ENCODE measurements around the gene FPR3.

The FPR3 gene

DNA sequence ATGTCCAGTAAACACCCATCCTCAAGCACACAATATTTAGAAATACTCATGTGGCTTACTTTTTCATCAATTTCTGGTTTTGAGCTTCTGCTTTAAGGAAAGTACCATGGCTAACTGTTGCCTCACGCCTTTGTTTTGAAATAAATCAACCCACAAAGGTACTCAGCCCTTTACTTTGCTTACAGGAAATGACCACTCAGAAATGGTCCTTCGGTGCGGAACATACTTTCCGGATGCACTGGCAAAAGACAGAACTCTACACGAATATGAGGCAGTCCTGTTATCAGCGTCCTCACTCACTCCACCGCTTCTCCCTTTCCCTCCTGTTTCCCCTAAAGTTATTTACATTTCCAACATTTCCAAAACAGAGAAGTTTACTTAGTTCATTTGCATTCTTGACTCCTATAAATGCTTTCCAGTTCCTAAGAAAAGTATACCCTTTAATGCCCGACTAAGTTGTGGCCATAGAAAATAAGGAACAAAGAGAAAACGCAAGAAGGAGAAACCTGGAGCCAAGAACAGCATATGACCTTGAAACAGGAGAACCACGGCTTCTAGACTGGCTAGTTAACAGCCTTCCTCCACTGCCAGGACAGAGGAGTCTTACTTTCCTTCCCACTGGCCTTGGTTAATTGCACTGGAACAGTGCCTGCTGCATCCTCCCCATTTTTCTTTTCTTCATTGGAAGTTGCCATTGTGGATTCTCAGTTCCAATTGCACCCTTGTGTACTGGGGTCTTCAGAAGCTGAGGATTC lies 23.4 kb upstream of the FPR3 start:
- TF ChIP-seq, protein P1, sequence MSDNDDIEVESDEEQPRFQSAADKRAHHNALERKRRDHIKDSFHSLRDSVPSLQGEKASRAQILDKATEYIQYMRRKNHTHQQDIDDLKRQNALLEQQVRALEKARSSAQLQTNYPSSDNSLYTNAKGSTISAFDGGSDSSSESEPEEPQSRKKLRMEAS (IDR thresholded peaks at IDR 0.05): no peak
- TF ChIP-seq RAD21 (IDR thresholded peaks at IDR 0.05; ENCODE audit: low read depth) (no peak), YY1 (IDR thresholded peaks at IDR 0.05; ENCODE audit: low read depth) (no peak), CEBPB (IDR thresholded peaks at IDR 0.05) (no peak), TAF1 (IDR thresholded peaks at IDR 0.05; ENCODE audit: low read depth) (no peak), USF1 (IDR thresholded peaks at IDR 0.05) (no peak), EGR1 (IDR thresholded peaks at IDR 0.05) (no peak), NFIC (IDR thresholded peaks at IDR 0.05) (no peak), EP300 (IDR thresholded peaks at IDR 0.05; ENCODE audit: borderline replicate concordance) (no peak), TEAD4 (IDR thresholded peaks at IDR 0.05) (no peak), CREB1 (IDR thresholded peaks at IDR 0.05; ENCODE audit: low read depth) (no peak), TCF12 (IDR thresholded peaks at IDR 0.05; ENCODE audit: low read depth) (no peak), ZBTB7A (IDR thresholded peaks at IDR 0.05; ENCODE audit: low read depth) (no peak)
- TF ChIP-seq, protein P2, sequence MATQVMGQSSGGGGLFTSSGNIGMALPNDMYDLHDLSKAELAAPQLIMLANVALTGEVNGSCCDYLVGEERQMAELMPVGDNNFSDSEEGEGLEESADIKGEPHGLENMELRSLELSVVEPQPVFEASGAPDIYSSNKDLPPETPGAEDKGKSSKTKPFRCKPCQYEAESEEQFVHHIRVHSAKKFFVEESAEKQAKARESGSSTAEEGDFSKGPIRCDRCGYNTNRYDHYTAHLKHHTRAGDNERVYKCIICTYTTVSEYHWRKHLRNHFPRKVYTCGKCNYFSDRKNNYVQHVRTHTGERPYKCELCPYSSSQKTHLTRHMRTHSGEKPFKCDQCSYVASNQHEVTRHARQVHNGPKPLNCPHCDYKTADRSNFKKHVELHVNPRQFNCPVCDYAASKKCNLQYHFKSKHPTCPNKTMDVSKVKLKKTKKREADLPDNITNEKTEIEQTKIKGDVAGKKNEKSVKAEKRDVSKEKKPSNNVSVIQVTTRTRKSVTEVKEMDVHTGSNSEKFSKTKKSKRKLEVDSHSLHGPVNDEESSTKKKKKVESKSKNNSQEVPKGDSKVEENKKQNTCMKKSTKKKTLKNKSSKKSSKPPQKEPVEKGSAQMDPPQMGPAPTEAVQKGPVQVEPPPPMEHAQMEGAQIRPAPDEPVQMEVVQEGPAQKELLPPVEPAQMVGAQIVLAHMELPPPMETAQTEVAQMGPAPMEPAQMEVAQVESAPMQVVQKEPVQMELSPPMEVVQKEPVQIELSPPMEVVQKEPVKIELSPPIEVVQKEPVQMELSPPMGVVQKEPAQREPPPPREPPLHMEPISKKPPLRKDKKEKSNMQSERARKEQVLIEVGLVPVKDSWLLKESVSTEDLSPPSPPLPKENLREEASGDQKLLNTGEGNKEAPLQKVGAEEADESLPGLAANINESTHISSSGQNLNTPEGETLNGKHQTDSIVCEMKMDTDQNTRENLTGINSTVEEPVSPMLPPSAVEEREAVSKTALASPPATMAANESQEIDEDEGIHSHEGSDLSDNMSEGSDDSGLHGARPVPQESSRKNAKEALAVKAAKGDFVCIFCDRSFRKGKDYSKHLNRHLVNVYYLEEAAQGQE (IDR thresholded peaks at IDR 0.05; ENCODE audit: low read depth): no peak

DNA sequence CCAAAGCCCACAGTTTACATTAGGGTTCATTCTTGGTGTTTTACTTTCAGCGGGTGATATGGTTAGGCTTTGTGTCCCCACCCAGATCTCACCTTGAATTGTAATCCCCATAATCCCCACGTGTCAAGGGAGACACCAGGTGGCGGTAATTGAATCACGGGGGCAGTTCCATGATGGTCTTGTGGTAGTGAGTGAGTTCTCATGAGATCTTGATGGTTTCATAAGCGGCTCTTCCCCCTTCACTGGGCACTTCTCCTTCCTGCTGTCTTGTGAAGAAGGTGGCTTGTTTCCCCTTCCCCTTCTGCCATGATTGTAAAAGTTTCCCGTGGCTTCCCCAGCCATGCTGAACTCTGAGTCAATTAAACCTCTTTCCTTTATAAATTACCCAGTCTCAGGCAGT lies 22.0 kb upstream of the FPR3 start:
- TF ChIP-seq RAD21 (IDR thresholded peaks at IDR 0.05; ENCODE audit: low read depth): no peak
- no peak for TF ChIP-seq TAF1 (IDR thresholded peaks at IDR 0.05; ENCODE audit: low read depth)
- no peak for TF ChIP-seq NFIC (IDR thresholded peaks at IDR 0.05)
- no peak for TF ChIP-seq FOXM1 (IDR thresholded peaks at IDR 0.05; ENCODE audit: borderline replicate concordance, low read depth)
- TF ChIP-seq ZBTB7A (IDR thresholded peaks at IDR 0.05; ENCODE audit: low read depth): no peak
- no peak for TF ChIP-seq EP300 (IDR thresholded peaks at IDR 0.05; ENCODE audit: borderline replicate concordance)
- TF ChIP-seq YY1 (IDR thresholded peaks at IDR 0.05; ENCODE audit: low read depth): no peak
- no peak for TF ChIP-seq TEAD4 (IDR thresholded peaks at IDR 0.05)
- TF ChIP-seq USF1 (IDR thresholded peaks at IDR 0.05): no peak
- no peak for TF ChIP-seq CEBPB (IDR thresholded peaks at IDR 0.05)
- TF ChIP-seq EGR1 (IDR thresholded peaks at IDR 0.05): no peak
- TF ChIP-seq, protein P1 (IDR thresholded peaks at IDR 0.05): no peak
- no peak for TF ChIP-seq CREB1 (IDR thresholded peaks at IDR 0.05; ENCODE audit: low read depth)
- TF ChIP-seq, protein P2 (IDR thresholded peaks at IDR 0.05; ENCODE audit: low read depth): no peak
- TF ChIP-seq TCF12 (IDR thresholded peaks at IDR 0.05; ENCODE audit: low read depth): no peak

DNA sequence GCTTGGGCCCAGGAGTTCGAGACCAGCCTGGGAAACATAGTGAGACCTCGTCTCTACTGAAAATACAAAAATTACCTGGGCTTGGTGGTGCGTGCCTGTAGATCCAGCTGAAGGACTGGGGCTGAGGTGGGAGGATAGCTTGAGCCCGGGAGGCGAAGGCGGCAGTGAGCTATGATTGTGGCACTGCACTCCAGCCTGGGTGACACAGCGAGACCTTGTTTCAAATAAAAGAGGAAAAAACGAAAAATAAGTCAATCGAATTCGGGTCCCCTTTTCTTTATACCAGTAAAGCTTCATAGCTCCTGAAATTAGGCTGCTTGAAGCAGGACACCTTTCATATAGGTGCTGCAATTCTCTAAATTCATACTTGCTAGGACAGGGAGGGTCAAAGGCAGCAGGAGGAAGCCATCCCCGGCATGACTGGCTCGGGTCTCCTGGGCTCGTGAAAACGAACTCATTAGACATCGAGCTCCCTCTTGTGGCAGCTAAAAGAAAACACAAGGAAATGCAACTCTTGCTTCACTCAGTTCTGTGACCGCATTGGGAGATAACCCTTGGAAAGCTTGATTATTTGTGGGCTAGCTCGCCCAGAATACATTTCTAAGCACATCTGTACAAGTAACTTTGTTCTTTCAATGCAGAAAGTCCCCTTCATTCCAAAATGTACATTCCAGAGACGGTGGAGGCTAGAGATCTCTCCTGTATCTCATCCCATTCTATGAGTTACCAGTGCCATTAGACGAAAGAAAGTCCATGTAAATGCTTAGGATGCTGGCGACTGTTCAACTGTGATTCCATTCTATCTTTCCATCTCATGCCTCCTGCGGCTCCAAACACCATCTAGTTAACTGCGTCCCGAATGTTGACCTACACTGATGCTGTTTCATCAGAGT lies 17.1 kb upstream of the FPR3 start:
- TF ChIP-seq RAD21 (IDR thresholded peaks at IDR 0.05; ENCODE audit: low read depth) (peak; percentile 76), EP300 (IDR thresholded peaks at IDR 0.05; ENCODE audit: borderline replicate concordance) (no peak), TCF12 (IDR thresholded peaks at IDR 0.05; ENCODE audit: low read depth) (no peak), CEBPB (IDR thresholded peaks at IDR 0.05) (no peak)

DNA sequence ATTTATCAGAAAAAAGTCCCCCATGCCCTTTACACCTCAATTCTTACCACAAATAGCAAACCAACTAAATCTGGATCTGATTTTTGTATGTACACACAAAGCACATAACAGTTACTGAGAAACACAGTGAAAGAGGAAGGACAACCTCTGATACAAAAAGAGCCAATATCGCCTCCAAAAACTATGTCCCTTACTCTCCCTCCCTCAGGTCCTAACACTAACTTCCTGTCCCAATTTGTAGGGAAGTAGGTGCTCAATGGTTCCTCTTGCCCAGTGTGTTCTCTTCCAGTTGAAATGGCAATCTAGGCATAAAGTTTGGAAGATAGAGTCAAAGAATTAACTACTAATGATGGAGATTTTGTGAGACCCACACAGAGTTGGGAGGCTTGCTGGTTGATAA lies 15.8 kb upstream of the FPR3 start:
- no peak for TF ChIP-seq TCF12 (IDR thresholded peaks at IDR 0.05; ENCODE audit: low read depth)
- no peak for TF ChIP-seq USF1 (IDR thresholded peaks at IDR 0.05)
- TF ChIP-seq CEBPB (IDR thresholded peaks at IDR 0.05): no peak
- no peak for TF ChIP-seq FOXM1 (IDR thresholded peaks at IDR 0.05; ENCODE audit: borderline replicate concordance, low read depth)
- TF ChIP-seq NFIC (IDR thresholded peaks at IDR 0.05): no peak

DNA sequence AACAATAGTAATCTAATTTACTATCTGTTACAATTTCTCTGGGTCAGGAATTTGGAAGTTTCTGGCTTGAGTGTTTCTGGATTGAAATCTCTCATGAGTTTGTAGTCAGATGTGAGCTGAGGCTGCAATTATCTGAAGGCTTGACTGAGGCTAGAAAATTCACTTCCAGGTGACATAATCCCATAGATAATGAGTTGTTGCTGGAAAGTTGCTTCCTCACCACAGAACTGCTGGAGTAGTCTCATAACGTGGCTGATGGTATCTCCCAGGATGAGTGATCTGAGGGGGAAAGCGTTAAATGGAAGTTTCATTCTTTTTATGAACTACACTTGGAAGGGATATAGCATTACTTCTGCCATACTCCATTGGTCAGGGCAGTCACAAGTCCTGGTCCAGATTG lies 15.3 kb upstream of the FPR3 start:
- TF ChIP-seq, protein P2 (IDR thresholded peaks at IDR 0.05; ENCODE audit: low read depth): no peak
- TF ChIP-seq, protein P1 (IDR thresholded peaks at IDR 0.05): no peak
- no peak for TF ChIP-seq USF1 (IDR thresholded peaks at IDR 0.05)
- no peak for TF ChIP-seq EGR1 (IDR thresholded peaks at IDR 0.05)
- TF ChIP-seq EP300 (IDR thresholded peaks at IDR 0.05; ENCODE audit: borderline replicate concordance): no peak
- TF ChIP-seq FOXM1 (IDR thresholded peaks at IDR 0.05; ENCODE audit: borderline replicate concordance, low read depth): no peak
- no peak for TF ChIP-seq RAD21 (IDR thresholded peaks at IDR 0.05; ENCODE audit: low read depth)
- no peak for TF ChIP-seq NFIC (IDR thresholded peaks at IDR 0.05)
- TF ChIP-seq ZBTB7A (IDR thresholded peaks at IDR 0.05; ENCODE audit: low read depth): no peak
- TF ChIP-seq TAF1 (IDR thresholded peaks at IDR 0.05; ENCODE audit: low read depth): no peak
- no peak for TF ChIP-seq TEAD4 (IDR thresholded peaks at IDR 0.05)
- no peak for TF ChIP-seq CEBPB (IDR thresholded peaks at IDR 0.05)
- TF ChIP-seq TCF12 (IDR thresholded peaks at IDR 0.05; ENCODE audit: low read depth): no peak
- no peak for TF ChIP-seq CREB1 (IDR thresholded peaks at IDR 0.05; ENCODE audit: low read depth)
- TF ChIP-seq YY1 (IDR thresholded peaks at IDR 0.05; ENCODE audit: low read depth): no peak

All from Ishikawa (cell line).